Measurements from ENCODE around the gene CNTNAP2.

GRCh38 chr7:147861058-147861716 is 1744.6 kb downstream of the CNTNAP2 start:
- TF ChIP-seq CTCF (IDR thresholded peaks at IDR 0.05; ENCODE audit: borderline replicate concordance, extremely low read depth, low read length, poor library complexity, severe bottlenecking) (no peak), EZH2 (IDR thresholded peaks at IDR 0.05; ENCODE audit: borderline replicate concordance, low read depth, low read length, severe bottlenecking) (no peak)
